Karpas-422 (cell line): ENCODE measurements around the gene POTEM. TPM values are rescaled to one million over a fixed set of nuclear protein-coding genes. Genes with fewer than 3 reads are reported as not detected.
"Not testable (repeated sequence)": the region's sequence is repeated elsewhere in the genome, so short reads cannot be mapped to it uniquely, and the experiment has no call there.

Source experiments
- DNase-seq: peaks from one replicate; pipeline ENCODE4 v3.0.0-alpha.2; 2015
- H2AFZ ChIP-seq: fragments of 200-600 bp; sonication (generic); 2 replicates; pipeline ENCODE4 v1.6.1; 2014; ENCODE audit warnings: antibody characterized with exemption, low read length, mixed read lengths
- H3K27ac ChIP-seq: fragments of 200-600 bp; sonication (generic); 2 replicates; pipeline ENCODE4 v1.5.1; 2014; ENCODE audit warnings: mild to moderate bottlenecking, low read length, moderate library complexity
- H3K27me3 ChIP-seq: fragments of 200-600 bp; sonication (generic); 2 replicates; pipeline ENCODE4 v1.6.1; 2014; ENCODE audit warnings: low read length, mixed read lengths
- H3K36me3 ChIP-seq: fragments of 200-600 bp; sonication (generic); 2 replicates; pipeline ENCODE4 v1.6.1; 2014; ENCODE audit warnings: low read length, mixed read lengths; ENCODE audit not compliant: insufficient read depth
- H3K4me1 ChIP-seq: fragments of 200-600 bp; sonication (generic); 2 replicates; pipeline ENCODE4 v1.6.1; 2014; ENCODE audit warnings: mild to moderate bottlenecking, low read length, mixed read lengths
- H3K4me2 ChIP-seq: fragments of 200-600 bp; sonication (generic); 2 replicates; pipeline ENCODE4 v1.6.1; 2014; ENCODE audit warnings: low read length, low read depth, mild to moderate bottlenecking; ENCODE audit not compliant: poor library complexity, severe bottlenecking
- H3K4me3 ChIP-seq: fragments of 200-600 bp; sonication (generic); 2 replicates; pipeline ENCODE4 v1.5.1; 2014; ENCODE audit warnings: mild to moderate bottlenecking, antibody characterized with exemption, low read length, mixed read lengths
- H3K79me2 ChIP-seq: fragments of 200-600 bp; sonication (generic); 2 replicates; pipeline ENCODE4 v1.6.1; 2014; ENCODE audit warnings: mild to moderate bottlenecking, low read length, mixed read lengths
- H3K9ac ChIP-seq: fragments of 200-600 bp; sonication (generic); 2 replicates; pipeline ENCODE4 v1.6.0; 2014; ENCODE audit warnings: low read length
- H3K9me2 ChIP-seq: fragments of 200-600 bp; sonication (generic), shearing (Covaris generic); replicated peaks from 2 replicates; pipeline ENCODE4 v1.6.0; 2014; ENCODE audit warnings: mild to moderate bottlenecking, low read length, moderate library complexity; ENCODE audit not compliant: insufficient read depth
- H3K9me3 ChIP-seq: fragments of 300-700, 200-600 bp; sonication (generic); 2 replicates; pipeline ENCODE4 v1.6.1; 2014; ENCODE audit warnings: low read length, mixed read lengths
- H4K20me1 ChIP-seq: fragments of 200-600 bp; sonication (generic); 2 replicates; pipeline ENCODE4 v1.6.1; 2014; ENCODE audit warnings: mild to moderate bottlenecking, antibody characterized with exemption, low read length, low read depth; ENCODE audit not compliant: insufficient read depth
- total RNA-seq: library from RNA; depleted of rRNA; stranded (reverse); fragments of >200 nt; shearing (Covaris generic); gene quantifications from 2 replicates; pipeline ENCODE4 v1.2.3, GENCODE V29; 2014; ENCODE audit warnings: low replicate concordance; rRNA removed

The POTEM gene
- total RNA-seq, result not detected in 2 replicates

DNA sequence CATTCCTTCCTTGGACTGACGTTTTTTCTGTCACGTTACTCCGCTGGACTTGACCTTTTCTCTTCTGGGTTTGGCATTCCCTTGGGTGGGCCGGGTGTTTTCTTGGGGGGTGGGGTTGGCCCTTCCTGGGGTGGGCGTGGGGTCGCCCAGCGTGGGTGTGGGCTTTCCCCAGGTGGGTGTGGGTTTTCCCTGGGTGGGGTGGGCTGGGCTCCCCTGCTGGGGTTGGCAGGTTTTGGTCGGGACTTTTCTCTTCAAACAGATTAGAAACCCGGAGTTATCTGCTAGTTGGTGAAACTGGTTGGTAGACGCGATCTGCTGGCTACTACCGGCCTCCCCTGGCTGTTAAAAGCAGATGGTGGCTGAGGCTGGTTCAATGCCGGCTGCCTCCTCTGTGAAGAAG is at the start of gene POTEM:
TSS of gene POTEM (plus strand) at position 301 of the 400 bp plus-strand sequence. CDS start at position 353, 52 bp downstream.
- not testable (repeated sequence) for H3K4me3 ChIP-seq, H3K27ac ChIP-seq, H4K20me1 ChIP-seq, H3K4me1 ChIP-seq, H3K9me2 ChIP-seq, H3K36me3 ChIP-seq, H2AFZ ChIP-seq, DNase-seq, H3K4me2 ChIP-seq, H3K9me3 ChIP-seq, H3K27me3 ChIP-seq, H3K79me2 ChIP-seq, H3K9ac ChIP-seq

GRCh38 chr14:18918345-18918744 is 48.9 kb upstream of the POTEM start:
- not testable (repeated sequence) for H4K20me1 ChIP-seq, H3K79me2 ChIP-seq, H3K36me3 ChIP-seq, H3K9me2 ChIP-seq, H3K27me3 ChIP-seq, H3K4me2 ChIP-seq, H3K4me3 ChIP-seq, H3K9ac ChIP-seq, H2AFZ ChIP-seq, H3K9me3 ChIP-seq, H3K27ac ChIP-seq, H3K4me1 ChIP-seq
- peak; percentile 4 for DNase-seq

GRCh38 chr14:18920052-18920451 is 47.2 kb upstream of the POTEM start:
- not testable (repeated sequence) for DNase-seq, H3K27me3 ChIP-seq, H3K27ac ChIP-seq, H3K4me2 ChIP-seq, H3K4me3 ChIP-seq, H3K36me3 ChIP-seq, H4K20me1 ChIP-seq, H3K9me2 ChIP-seq, H2AFZ ChIP-seq, H3K79me2 ChIP-seq, H3K4me1 ChIP-seq, H3K9me3 ChIP-seq, H3K9ac ChIP-seq

- not testable (repeated sequence) for H3K9me2 ChIP-seq, H2AFZ ChIP-seq, H3K4me3 ChIP-seq, H4K20me1 ChIP-seq, DNase-seq, H3K9ac ChIP-seq, H3K9me3 ChIP-seq, H3K27ac ChIP-seq, H3K79me2 ChIP-seq, H3K4me1 ChIP-seq, H3K36me3 ChIP-seq, H3K4me2 ChIP-seq, H3K27me3 ChIP-seq
Observed at GRCh38 chr14:18921055-18921701, 46.1 kb upstream of the POTEM start.

- H3K4me2 ChIP-seq, H3K79me2 ChIP-seq, H4K20me1 ChIP-seq, H3K9me2 ChIP-seq, H3K27me3 ChIP-seq, H2AFZ ChIP-seq, H3K9me3 ChIP-seq, H3K36me3 ChIP-seq, H3K4me3 ChIP-seq, H3K4me1 ChIP-seq, H3K9ac ChIP-seq, H3K27ac ChIP-seq, DNase-seq: not testable (repeated sequence)
Observed at GRCh38 chr14:18936848-18937247, 30.4 kb upstream of the POTEM start.

DNA sequence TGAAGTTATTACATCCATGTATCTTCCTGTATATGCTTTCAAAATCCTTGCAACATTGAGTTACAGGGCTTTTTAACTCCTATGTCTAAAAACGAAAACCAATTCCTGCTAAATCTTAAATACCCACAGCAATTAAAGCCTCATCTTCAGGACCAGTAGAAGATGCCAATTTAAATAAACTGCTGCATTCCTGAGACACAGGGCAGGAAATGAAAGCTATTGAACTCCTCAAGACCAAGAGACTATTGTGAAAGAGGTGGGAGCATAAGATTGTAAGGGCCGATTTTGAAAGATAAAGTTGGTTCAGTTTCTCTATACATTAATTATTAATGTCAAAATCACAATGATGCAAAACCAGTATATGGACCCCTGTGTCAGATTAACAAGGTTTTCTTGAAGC is 28.5 kb upstream of the POTEM start:
- DNase-seq, H3K4me1 ChIP-seq, H3K9me2 ChIP-seq, H3K27ac ChIP-seq, H3K4me3 ChIP-seq, H3K4me2 ChIP-seq, H3K36me3 ChIP-seq, H3K79me2 ChIP-seq, H3K9me3 ChIP-seq, H2AFZ ChIP-seq, H4K20me1 ChIP-seq, H3K27me3 ChIP-seq, H3K9ac ChIP-seq: not testable (repeated sequence)

- not testable (repeated sequence) for H3K36me3 ChIP-seq, H3K4me3 ChIP-seq, H3K9ac ChIP-seq, H3K9me2 ChIP-seq, H2AFZ ChIP-seq, H4K20me1 ChIP-seq, H3K4me1 ChIP-seq, H3K4me2 ChIP-seq, H3K9me3 ChIP-seq, H3K27me3 ChIP-seq, H3K27ac ChIP-seq, DNase-seq, H3K79me2 ChIP-seq
Observed at GRCh38 chr14:18949939-18950338, 17.3 kb upstream of the POTEM start.

GRCh38 chr14:18953085-18953484 is 14.1 kb upstream of the POTEM start:
- H3K27me3 ChIP-seq, H3K79me2 ChIP-seq, H3K9ac ChIP-seq, H3K4me2 ChIP-seq, H3K4me3 ChIP-seq, H3K27ac ChIP-seq, H3K4me1 ChIP-seq, H2AFZ ChIP-seq, H3K36me3 ChIP-seq, H3K9me2 ChIP-seq, H3K9me3 ChIP-seq, H4K20me1 ChIP-seq: not testable (repeated sequence)
- peak; percentile 4 for DNase-seq

DNA sequence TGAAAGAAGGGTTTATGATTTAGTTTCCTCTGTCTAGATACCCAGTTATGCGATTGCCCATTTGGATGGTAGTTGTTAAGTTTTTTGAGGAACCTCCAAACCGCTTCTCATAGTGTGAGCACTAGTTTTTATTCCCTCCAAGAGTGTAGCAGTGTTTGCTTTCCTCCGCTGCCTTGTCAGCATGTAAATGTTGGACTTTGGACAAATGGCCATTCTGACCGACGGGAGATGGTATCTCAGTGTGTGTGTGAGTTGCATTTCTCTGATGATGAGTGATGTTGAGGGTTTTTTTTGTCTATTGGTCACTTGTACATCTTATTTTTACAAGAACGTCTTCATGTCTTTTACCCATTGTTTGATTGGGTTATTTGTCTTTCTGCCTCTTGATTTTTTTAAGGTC is 11.4 kb upstream of the POTEM start:
- H2AFZ ChIP-seq, H3K9me2 ChIP-seq, H3K27ac ChIP-seq, H3K36me3 ChIP-seq, H4K20me1 ChIP-seq, DNase-seq, H3K27me3 ChIP-seq, H3K4me3 ChIP-seq, H3K9ac ChIP-seq, H3K79me2 ChIP-seq, H3K9me3 ChIP-seq, H3K4me2 ChIP-seq, H3K4me1 ChIP-seq: not testable (repeated sequence)
